ENCODE measurements around the gene SHOC2. TPM values are rescaled to one million over a fixed set of nuclear protein-coding genes. Genes with fewer than 3 reads are reported as not detected.
"Not testable (repeated sequence)": the region's sequence is repeated elsewhere in the genome, so short reads cannot be mapped to it uniquely, and the experiment has no call there.

SHOC2 gene
- total RNA-seq, 1 experiment from 2014 or later, result 23.7 TPM

DNA sequence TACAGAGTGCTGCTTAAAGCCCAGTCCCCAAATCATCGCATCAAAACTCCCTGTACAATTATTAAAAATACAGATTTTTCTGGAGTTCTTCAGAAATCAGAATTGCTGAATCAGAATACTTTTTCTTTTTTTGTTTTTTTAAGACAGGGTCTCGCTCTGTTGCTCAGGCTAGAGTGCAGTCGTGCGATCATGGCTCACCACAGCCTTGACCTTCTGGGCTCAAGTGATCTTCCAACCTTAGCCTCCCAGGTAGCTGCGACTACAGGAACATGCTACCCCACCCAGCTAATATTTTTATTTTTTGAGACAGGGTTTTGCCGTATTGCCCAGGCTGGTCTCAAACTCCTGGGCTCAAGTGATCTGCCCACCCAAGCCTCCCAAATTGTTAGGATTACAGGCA is 4.4 kb upstream of the SHOC2 start:
- no peaks in the 10 kb centered on the region for H3K27me3 ChIP-seq (ENCODE audit: insufficient read depth, low read length)
- H4K91ac ChIP-seq (ENCODE audit: insufficient read length, low read depth, low read length), result no peak overlapping the region
- H3K79me2 ChIP-seq (ENCODE audit: insufficient read depth, low read length), result no peaks in the 10 kb centered on the region
- DNase-seq, result no peak
- H3K27ac ChIP-seq (ENCODE audit: insufficient read length, low read depth, low read length), result no peak overlapping the region
- no peak overlapping the region for H3K4me2 ChIP-seq (ENCODE audit: insufficient read depth, insufficient read length, low read length)
- TF ChIP-seq, protein P1, sequence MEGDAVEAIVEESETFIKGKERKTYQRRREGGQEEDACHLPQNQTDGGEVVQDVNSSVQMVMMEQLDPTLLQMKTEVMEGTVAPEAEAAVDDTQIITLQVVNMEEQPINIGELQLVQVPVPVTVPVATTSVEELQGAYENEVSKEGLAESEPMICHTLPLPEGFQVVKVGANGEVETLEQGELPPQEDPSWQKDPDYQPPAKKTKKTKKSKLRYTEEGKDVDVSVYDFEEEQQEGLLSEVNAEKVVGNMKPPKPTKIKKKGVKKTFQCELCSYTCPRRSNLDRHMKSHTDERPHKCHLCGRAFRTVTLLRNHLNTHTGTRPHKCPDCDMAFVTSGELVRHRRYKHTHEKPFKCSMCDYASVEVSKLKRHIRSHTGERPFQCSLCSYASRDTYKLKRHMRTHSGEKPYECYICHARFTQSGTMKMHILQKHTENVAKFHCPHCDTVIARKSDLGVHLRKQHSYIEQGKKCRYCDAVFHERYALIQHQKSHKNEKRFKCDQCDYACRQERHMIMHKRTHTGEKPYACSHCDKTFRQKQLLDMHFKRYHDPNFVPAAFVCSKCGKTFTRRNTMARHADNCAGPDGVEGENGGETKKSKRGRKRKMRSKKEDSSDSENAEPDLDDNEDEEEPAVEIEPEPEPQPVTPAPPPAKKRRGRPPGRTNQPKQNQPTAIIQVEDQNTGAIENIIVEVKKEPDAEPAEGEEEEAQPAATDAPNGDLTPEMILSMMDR (conservative IDR thresholded peaks at IDR 0.05), result no peak
- no CpG with 5 or more reads among the region's 6 CpGs for WGBS (ENCODE audit: extremely low coverage, insufficient read length, low lambda C conversion rate)
- no peak overlapping the region for H3K14ac ChIP-seq (ENCODE audit: insufficient read depth, low read length)
- no peak overlapping the region for H2AK5ac ChIP-seq (ENCODE audit: insufficient read length, low read length)
- no peak overlapping the region for H3K27ac Mint-ChIP-seq
- H4K20me1 ChIP-seq (ENCODE audit: control insufficient read depth, insufficient read depth, insufficient read length), result no peaks in the 10 kb centered on the region
- H3K9me3 ChIP-seq (ENCODE audit: control insufficient read depth, low read depth, low read length), result no peaks in the 10 kb centered on the region
- H2BK5ac ChIP-seq (ENCODE audit: insufficient read length, low read length), result no peak overlapping the region
- H3T11ph ChIP-seq (ENCODE audit: low read length), result no peak overlapping the region
- H3K79me1 ChIP-seq (ENCODE audit: insufficient read depth, low read depth, low read length, poor library complexity, severe bottlenecking), result no peaks in the 10 kb centered on the region
- no peak overlapping the region for H4K5ac ChIP-seq (ENCODE audit: insufficient read length, low read depth, low read length)
- no peaks in the 10 kb centered on the region for H3K23me2 ChIP-seq (ENCODE audit: insufficient read length, low read depth, low read length, poor library complexity, severe bottlenecking)
- no peak overlapping the region for H2AFZ ChIP-seq (ENCODE audit: low read length)
- H3K9ac ChIP-seq (ENCODE audit: extremely low read depth, insufficient read length, low read length), result no peak overlapping the region
- no peak overlapping the region for H2BK15ac ChIP-seq (ENCODE audit: low read depth, low read length)
- H3K4me3 Mint-ChIP-seq, result no peak overlapping the region
- peaks cover 18 to 21% of the 10 kb centered on the region in 2 experiments for H3K4me1 Mint-ChIP-seq
- peaks cover 4% of the 10 kb centered on the region; the same call in 1 of the 2 replicates for H3K4me1 ChIP-seq (ENCODE audit: insufficient read depth, low read length)
- no peak overlapping the region for H4K8ac ChIP-seq (replicated peaks; ENCODE audit: insufficient read length, low read depth, low read length)
- H2BK120ac ChIP-seq (ENCODE audit: low read depth, low read length, poor library complexity, severe bottlenecking), result no peak overlapping the region
- no peak overlapping the region for H3K56ac ChIP-seq (ENCODE audit: insufficient read length, low read depth, low read length)
- H3K27me3 Mint-ChIP-seq (ENCODE audit: low read depth), result no peaks in the 10 kb centered on the region
- no peak overlapping the region for H3K18ac ChIP-seq (ENCODE audit: insufficient read length, low read depth, low read length)
- H3K4ac ChIP-seq (ENCODE audit: low read depth, low read length), result no peak overlapping the region
- no peak overlapping the region for H2BK12ac ChIP-seq (ENCODE audit: insufficient read length, low read depth, low read length)
- H3K36me3 Mint-ChIP-seq (ENCODE audit: insufficient read depth in 1 of 3, low read depth in 3 of 3), result peaks cover 0 to 6% (median 0%) of the 10 kb centered on the region in 3 experiments; a peak in 3 of 7 replicates
- H3K23ac ChIP-seq (ENCODE audit: insufficient read length, low read depth, low read length), result no peak overlapping the region
- H2BK20ac ChIP-seq (ENCODE audit: low read depth, low read length, poor library complexity, severe bottlenecking), result no peak overlapping the region
- H3K9me3 Mint-ChIP-seq, result no peaks in the 10 kb centered on the region; a peak in 1 of 5 replicates

DNA sequence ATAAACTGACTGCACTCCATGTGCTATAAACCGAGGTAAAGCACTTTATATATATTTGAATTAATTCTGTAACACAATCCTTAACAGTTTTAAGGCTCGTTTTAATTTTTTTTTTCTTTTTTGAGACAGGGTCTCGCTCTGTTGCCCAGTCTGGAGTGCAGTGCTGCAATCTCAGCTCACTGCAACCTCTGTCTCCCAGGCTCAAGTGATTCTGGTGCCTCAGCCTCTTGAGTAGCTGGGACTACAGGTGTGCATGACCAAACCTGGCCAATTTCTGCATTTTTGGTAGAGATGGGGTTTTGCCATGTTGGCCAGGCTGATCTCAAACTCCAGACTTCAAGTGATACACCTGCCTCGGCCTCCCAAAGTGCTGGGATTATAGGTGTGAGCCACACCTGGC is 3.8 kb upstream of the SHOC2 start:
- Mint-ChIP-seq H3K4me1 (peaks cover 21% of the 10 kb centered on the region in 2 experiments), H3K27ac (0 out of 7 replicates have a peak overlapping the region, but pooled peaks of 1 of the 3 experiments have one; percentile 30)
- H4K5ac ChIP-seq (ENCODE audit: insufficient read length, low read depth, low read length); H2BK12ac ChIP-seq (ENCODE audit: insufficient read length, low read depth, low read length); H3K56ac ChIP-seq (ENCODE audit: insufficient read length, low read depth, low read length); H3K79me2 ChIP-seq (ENCODE audit: insufficient read depth, low read length); H2BK120ac ChIP-seq (ENCODE audit: low read depth, low read length, poor library complexity, severe bottlenecking); H3K79me1 ChIP-seq (ENCODE audit: insufficient read depth, low read depth, low read length, poor library complexity, severe bottlenecking); H3K4me2 ChIP-seq (ENCODE audit: insufficient read depth, insufficient read length, low read length); H2AFZ ChIP-seq (ENCODE audit: low read length); H4K91ac ChIP-seq (ENCODE audit: insufficient read length, low read depth, low read length); H3K9ac ChIP-seq (ENCODE audit: extremely low read depth, insufficient read length, low read length); H2AK5ac ChIP-seq (ENCODE audit: insufficient read length, low read length); H3K36me3 Mint-ChIP-seq (ENCODE audit: insufficient read depth in 1 of 3, low read depth in 3 of 3); H2BK5ac ChIP-seq (ENCODE audit: insufficient read length, low read length); H3K4me1 ChIP-seq (ENCODE audit: insufficient read depth, low read length); H2BK20ac ChIP-seq (ENCODE audit: low read depth, low read length, poor library complexity, severe bottlenecking); H3K27ac ChIP-seq (ENCODE audit: insufficient read length, low read depth, low read length); H2BK15ac ChIP-seq (ENCODE audit: low read depth, low read length); H3K27me3 ChIP-seq (ENCODE audit: insufficient read depth, low read length); H3K9me3 ChIP-seq (ENCODE audit: control insufficient read depth, low read depth, low read length); H4K8ac ChIP-seq (replicated peaks; ENCODE audit: insufficient read length, low read depth, low read length); H3K4ac ChIP-seq (ENCODE audit: low read depth, low read length); H3K27me3 Mint-ChIP-seq (ENCODE audit: low read depth); DNase-seq; H3K9me3 Mint-ChIP-seq; H3K4me3 Mint-ChIP-seq; H3K23me2 ChIP-seq (ENCODE audit: insufficient read length, low read depth, low read length, poor library complexity, severe bottlenecking); H3K14ac ChIP-seq (ENCODE audit: insufficient read depth, low read length); H3K23ac ChIP-seq (ENCODE audit: insufficient read length, low read depth, low read length); H3T11ph ChIP-seq (ENCODE audit: low read length); H3K18ac ChIP-seq (ENCODE audit: insufficient read length, low read depth, low read length); H4K20me1 ChIP-seq (ENCODE audit: control insufficient read depth, insufficient read depth, insufficient read length): not testable (repeated sequence)
- WGBS (ENCODE audit: extremely low coverage, insufficient read length, low lambda C conversion rate), result no CpG with 5 or more reads among the region's 4 CpGs
